Smooth muscle cell of bladder (primary cell): Measurements from ENCODE around the gene PRKAG1. TPM values are rescaled to one million over a fixed set of nuclear protein-coding genes. Genes with fewer than 3 reads are reported as not detected.

Experiments
- total RNA-seq: library from RNA; depleted of rRNA; stranded (reverse); fragments of >200 nt; gene quantifications from 2 replicates; pipeline ENCODE4 v1.2.3, GENCODE V29; 2014

Gene PRKAG1
- 77.1 and 87.0 TPM in 2 replicates for total RNA-seq

GRCh38 chr12:49018261-49019119 lies at the start of gene PRKAG1:
Gene PRKAG1, minus strand, starts transcription at chr12:49018776. Its CDS starts 36 bp downstream, at chr12:49018740.

GRCh38 chr12:49060237-49061156 lies 41.9 kb upstream of the PRKAG1 start, which contains the start of gene KMT2D:
Gene KMT2D, minus strand, starts transcription at chr12:49060794. Its CDS starts 5,470 bp downstream, at chr12:49055324.

GRCh38 chr12:48999371-49000131 lies 19.0 kb downstream of the PRKAG1 start, which contains the start of gene DDN:
Gene DDN, minus strand, starts transcription at chr12:48999375. Its CDS starts 88 bp downstream, at chr12:48999287.

GRCh38 chr12:48978291-48978740 lies 40.3 kb downstream of the PRKAG1 start, which contains the start of gene WNT1:
Gene WNT1, plus strand, starts transcription at chr12:48978322. Its CDS starts 329 bp downstream, at chr12:48978651.

GRCh38 chr12:48957141-48958048 lies 61.2 kb downstream of the PRKAG1 start, which contains the start of gene ARF3:
Gene ARF3, minus strand, starts transcription at chr12:48957487. Its CDS starts 16,392 bp downstream, at chr12:48941095.

Other genes starting within 250 kb of the PRKAG1 start
- gene ADCY6, start 229.7 kb downstream of the PRKAG1 start, total RNA-seq = 41.0 and 43.7 TPM in 2 replicates
- 12.2 and 12.4 TPM in 2 replicates for gene CACNB3, start 200.3 kb downstream of the PRKAG1 start, total RNA-seq
- 79.4 and 91.2 TPM in 2 replicates for gene DDX23, start 166.6 kb downstream of the PRKAG1 start, total RNA-seq
- gene RND1, start 152.9 kb downstream of the PRKAG1 start, total RNA-seq = 0.14 and 0.55 TPM in 2 replicates
- 38.7 and 43.6 TPM in 2 replicates for gene FKBP11, start 93.3 kb downstream of the PRKAG1 start, total RNA-seq
- 25.3 and 27.6 TPM in 2 replicates for gene ARF3, start 61.3 kb downstream of the PRKAG1 start, total RNA-seq
- 0.18 TPM in 1 of 2 replicates, not detected in the other for gene WNT10B, start 47.0 kb downstream of the PRKAG1 start, total RNA-seq
- gene WNT1, start 40.5 kb downstream of the PRKAG1 start, total RNA-seq = not detected in 2 replicates
- under 0.01 and 0.18 TPM in 2 replicates for gene DDN, start 19.4 kb downstream of the PRKAG1 start, total RNA-seq
- 14.9 and 20.7 TPM in 2 replicates for gene KMT2D, start 42.0 kb upstream of the PRKAG1 start, total RNA-seq
- 0.28 TPM in 1 of 2 replicates, not detected in the other for gene RHEBL1, start 51.2 kb upstream of the PRKAG1 start, total RNA-seq
- gene DHH, start 76.0 kb upstream of the PRKAG1 start, total RNA-seq = under 0.01 and 0.09 TPM in 2 replicates
- 57.7 and 58.9 TPM in 2 replicates for gene LMBR1L, start 92.1 kb upstream of the PRKAG1 start, total RNA-seq
- 546 and 788 TPM in 2 replicates for gene TUBA1B, start 112.6 kb upstream of the PRKAG1 start, total RNA-seq
- gene TUBA1A, start 170.3 kb upstream of the PRKAG1 start, total RNA-seq = 514 and 549 TPM in 2 replicates
- gene TUBA1C, start 246.3 kb upstream of the PRKAG1 start, total RNA-seq = 123 and 179 TPM in 2 replicates